PC-9 (cell line): Measurements from ENCODE around the gene IRF8.
"Not testable (repeated sequence)": the region's sequence is repeated elsewhere in the genome, so short reads cannot be mapped to it uniquely, and the experiment has no call there.

Experiments used
- EZH2 ChIP-seq: fragments of 200-600 bp; sonication (generic); IDR thresholded peaks from 2 replicates; pipeline ENCODE4 v1.8.0; 2017; ENCODE audit warnings: antibody characterized with exemption, low read depth
- TF ChIP-seq, protein P1 (sequence below): fragments of 200-600 bp; sonication (generic); conservative IDR thresholded peaks from 2 replicates; pipeline ENCODE4 v1.6.1; 2017; ENCODE audit warnings: mixed run types, antibody characterized with exemption, mild to moderate bottlenecking, moderate library complexity

DNA sequence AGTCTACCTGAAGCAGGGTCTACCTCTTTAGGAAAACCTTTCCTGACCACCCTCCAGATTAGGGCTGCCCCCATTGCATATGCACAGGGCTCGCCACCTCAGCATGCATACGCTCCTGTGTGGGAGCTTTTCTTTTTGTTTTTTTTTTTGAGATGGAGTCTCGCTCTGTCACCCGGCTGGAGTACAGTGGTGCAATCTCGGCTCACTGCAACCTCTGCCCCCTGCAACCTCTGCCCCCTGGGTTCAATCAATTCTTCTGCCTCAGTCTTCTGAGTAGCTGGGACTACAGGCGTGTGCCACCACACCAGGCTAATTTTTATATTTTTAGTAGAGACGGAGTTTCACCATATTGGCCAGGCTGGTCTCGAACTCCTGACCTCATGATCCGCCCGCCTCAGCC is 43.7 kb downstream of the IRF8 start:
- TF ChIP-seq, protein P1, sequence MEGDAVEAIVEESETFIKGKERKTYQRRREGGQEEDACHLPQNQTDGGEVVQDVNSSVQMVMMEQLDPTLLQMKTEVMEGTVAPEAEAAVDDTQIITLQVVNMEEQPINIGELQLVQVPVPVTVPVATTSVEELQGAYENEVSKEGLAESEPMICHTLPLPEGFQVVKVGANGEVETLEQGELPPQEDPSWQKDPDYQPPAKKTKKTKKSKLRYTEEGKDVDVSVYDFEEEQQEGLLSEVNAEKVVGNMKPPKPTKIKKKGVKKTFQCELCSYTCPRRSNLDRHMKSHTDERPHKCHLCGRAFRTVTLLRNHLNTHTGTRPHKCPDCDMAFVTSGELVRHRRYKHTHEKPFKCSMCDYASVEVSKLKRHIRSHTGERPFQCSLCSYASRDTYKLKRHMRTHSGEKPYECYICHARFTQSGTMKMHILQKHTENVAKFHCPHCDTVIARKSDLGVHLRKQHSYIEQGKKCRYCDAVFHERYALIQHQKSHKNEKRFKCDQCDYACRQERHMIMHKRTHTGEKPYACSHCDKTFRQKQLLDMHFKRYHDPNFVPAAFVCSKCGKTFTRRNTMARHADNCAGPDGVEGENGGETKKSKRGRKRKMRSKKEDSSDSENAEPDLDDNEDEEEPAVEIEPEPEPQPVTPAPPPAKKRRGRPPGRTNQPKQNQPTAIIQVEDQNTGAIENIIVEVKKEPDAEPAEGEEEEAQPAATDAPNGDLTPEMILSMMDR = not testable (repeated sequence)
- not testable (repeated sequence) for TF ChIP-seq EZH2
